Panc1 (cell line): ENCODE data around the gene NEK8. TPM values are rescaled to one million over a fixed set of nuclear protein-coding genes. Genes with fewer than 3 reads are reported as not detected.
A peak's percentile ranks its signal among the peaks of the same experiment; 100 is the strongest.

ENCODE experiments used
- ATAC-seq: fragments of 200-7000 bp; cut with Tn5 transposase; 2 replicates; pipeline ENCODE4 v1.9.1; 2020; ENCODE audit warnings: mild to moderate bottlenecking, moderate library complexity
- BruUV-seq: library from RNA; stranded (reverse); fragments of 400-500 nt; replicated peaks from 2 replicates; lab custom pipeline; 2021; lab: Mats Ljungman, UMichigan
- CTCF ChIA-PET: fragments of 300-600 bp; sonication (Branson Sonifier 250); formaldehyde crosslinking; loops from one replicate; lab custom pipeline; 2022; ENCODE audit warnings: antibody characterized with exemption; lab: Charles Lee
- POLR2A ChIA-PET: fragments of 300-600 bp; sonication (Branson Sonifier 250); formaldehyde crosslinking; loops from one replicate; lab custom pipeline; 2022; ENCODE audit warnings: antibody characterized with exemption; lab: Charles Lee
- DNase-seq: peaks from one replicate; pipeline ENCODE4 v3.0.0-alpha.2; 2010; ENCODE audit warnings: low read depth, low spot score
- H3K27ac ChIP-seq: 2 replicates; pipeline ENCODE4 v1.5.1; 2011; ENCODE audit warnings: mild to moderate bottlenecking, low read length, inconsistent platforms
- H3K27me3 ChIP-seq: fragments of 200-500 bp; sonication (Bioruptor generic); 2 replicates; pipeline ENCODE4 v1.6.0; 2014; ENCODE audit warnings: low read length, inconsistent platforms; ENCODE audit not compliant: control insufficient read depth, insufficient read depth
- H3K36me3 ChIP-seq: fragments of 200-500 bp; sonication (Bioruptor generic); 2 replicates; pipeline ENCODE4 v1.5.1; 2014; ENCODE audit warnings: inconsistent platforms, mild to moderate bottlenecking, low read length, moderate library complexity; ENCODE audit not compliant: control insufficient read depth, insufficient read depth
- H3K4me1 ChIP-seq: 2 replicates; pipeline ENCODE4 v1.5.1; 2011; ENCODE audit warnings: inconsistent platforms, mild to moderate bottlenecking, low read length, moderate library complexity; ENCODE audit not compliant: control insufficient read depth, insufficient read depth
- H3K4me3 ChIP-seq, 2 experiments: 2 replicates each; pipeline ENCODE4 v1.5.1; 2011 to 2012; ENCODE audit warnings: low read depth in 2 of 2, low read length in 2 of 2, mild to moderate bottlenecking in 2 of 2, inconsistent platforms in 1 of 2, moderate library complexity in 1 of 2
- H3K9me3 ChIP-seq: fragments of 200-500 bp; sonication (Bioruptor generic); 2 replicates; pipeline ENCODE4 v1.5.1; 2014; ENCODE audit warnings: low read depth, mild to moderate bottlenecking, inconsistent platforms, low read length, moderate library complexity; ENCODE audit not compliant: control insufficient read depth, insufficient read depth
- CTCF ChIP-seq: fragments of 450-650 bp; IDR thresholded peaks from 2 replicates; pipeline ENCODE4 v1.5.1; 2017; ENCODE audit warnings: mild to moderate bottlenecking
- POLR2AphosphoS5 ChIP-seq: IDR thresholded peaks from 2 replicates; pipeline ENCODE4 v1.6.1; 2012; ENCODE audit warnings: mild to moderate bottlenecking, low read depth, low read length, moderate library complexity
- REST ChIP-seq, 2 experiments: IDR thresholded peaks; 2 replicates each; pipeline ENCODE4 v1.6.1; 2011 to 2012; ENCODE audit warnings: low read depth in 2 of 2, control low read depth in 1 of 2, low read length in 1 of 2, mild to moderate bottlenecking in 1 of 2, moderate library complexity in 1 of 2; ENCODE audit not compliant: insufficient read depth in 1 of 2
- SIN3A ChIP-seq: IDR thresholded peaks from 2 replicates; pipeline ENCODE4 v1.6.1; 2012; ENCODE audit warnings: low read depth, mild to moderate bottlenecking, low read length, moderate library complexity, borderline replicate concordance; ENCODE audit not compliant: insufficient read depth
- in situ Hi-C: cut with HindIII; loops from 2 replicates; pipeline ENCODE4 v1.10.0; 2016; ENCODE audit warnings: low sequenced_read_pairs, low pct_unique_long_range_greater_than_20kb
- intact Hi-C: fragments of 100-400 bp; cut with micrococcal nuclease; formaldehyde crosslinking; loops from one replicate; pipeline ENCODE4 v1.10.0; 2022; ENCODE audit not compliant: unreplicated experiment
- total RNA-seq: library from RNA; stranded (reverse); gene quantifications from one replicate; pipeline ENCODE4 v1.2.1, GENCODE V29; 2021; ENCODE audit not compliant: unreplicated experiment

The NEK8 gene
- total RNA-seq, 1 experiment from 2014 or later, result 11.9 TPM

- ChIA-PET POLR2A (no interaction called here), CTCF (interaction anchor here (1.0 kb wide), 1 partner anchor 225 kb away, joined by 3 read pairs; no protein-coding TSS in a partner anchor)
- Histone ChIP-seq H3K4me3 (peak overlapping the region; percentile 69 to 96), H3K27me3 (no peaks in the 10 kb centered on the region), H3K36me3 (peaks cover 30% of the 10 kb centered on the region), H3K27ac (peak overlapping the region; percentile 99), H3K4me1 (peaks cover 39% of the 10 kb centered on the region), H3K9me3 (no peaks in the 10 kb centered on the region)
- DNase-seq, result no peak
- in situ Hi-C loops (no loop called here), intact Hi-C loops (loop anchor here (5.0 to 10.0 kb wide), 2 partner anchors 180 to 228 kb away; partner anchors contain the start of genes DHRS13 and PHF12)
- no peak for TF ChIP-seq CTCF
- no peak for TF ChIP-seq SIN3A
- no peak for TF ChIP-seq POLR2AphosphoS5
- TF ChIP-seq REST (IDR thresholded peaks at IDR 0.05; ENCODE audit: insufficient read depth in 1 of 2, low read depth in 2 of 2, low read length in 1 of 2), result no peak
- BruUV-seq, result TSS peak; percentile 90
- ATAC-seq, result no peak
Measured at GRCh38 chr17:28724500-28725165, 4.0 kb upstream of the NEK8 start.

GRCh38 chr17:28725166-28725659 lies 3.4 kb upstream of the NEK8 start:
- peaks cover 41% of the 10 kb centered on the region for H3K4me1 ChIP-seq
- POLR2A ChIA-PET, result interaction anchor here (0.6 to 0.7 kb wide), 2 partner anchors 29 to 153 kb away, joined by 3 read pairs; no protein-coding TSS in a partner anchor
- peak overlapping the region; percentile 69 to 96 for H3K4me3 ChIP-seq
- intact Hi-C loops (loop anchor here (5.0 to 10.0 kb wide), 2 partner anchors 180 to 227 kb away; partner anchors contain the start of genes DHRS13 and PHF12), in situ Hi-C loops (no loop called here)
- peak; percentile 12 for ATAC-seq
- H3K9me3 ChIP-seq, result no peaks in the 10 kb centered on the region
- DNase-seq, result no peak
- peaks cover 30% of the 10 kb centered on the region for H3K36me3 ChIP-seq
- CTCF ChIA-PET, result interaction anchor here (1.0 to 3.0 kb wide), 2 partner anchors 38 to 225 kb away, joined by 3 to 12 read pairs; no protein-coding TSS in a partner anchor
- TF ChIP-seq CTCF (no peak), POLR2AphosphoS5 (peak; percentile 95)
- H3K27ac ChIP-seq, result peak overlapping the region; percentile 99
- BruUV-seq, result no TSS peak
- no peaks in the 10 kb centered on the region for H3K27me3 ChIP-seq
